Middle frontal gyrus (tissue), 1 donor: ENCODE measurements around the gene THAP12.
"Not testable (repeated sequence)": the region's sequence is repeated elsewhere in the genome, so short reads cannot be mapped to it uniquely, and the experiment has no call there.

Experiments used
- DNase-seq: peaks from one replicate; pipeline ENCODE4 v3.0.0-alpha.2; 2015; ENCODE audit warnings: low spot score; ENCODE audit errors: extremely low spot score

The THAP12 gene

DNA sequence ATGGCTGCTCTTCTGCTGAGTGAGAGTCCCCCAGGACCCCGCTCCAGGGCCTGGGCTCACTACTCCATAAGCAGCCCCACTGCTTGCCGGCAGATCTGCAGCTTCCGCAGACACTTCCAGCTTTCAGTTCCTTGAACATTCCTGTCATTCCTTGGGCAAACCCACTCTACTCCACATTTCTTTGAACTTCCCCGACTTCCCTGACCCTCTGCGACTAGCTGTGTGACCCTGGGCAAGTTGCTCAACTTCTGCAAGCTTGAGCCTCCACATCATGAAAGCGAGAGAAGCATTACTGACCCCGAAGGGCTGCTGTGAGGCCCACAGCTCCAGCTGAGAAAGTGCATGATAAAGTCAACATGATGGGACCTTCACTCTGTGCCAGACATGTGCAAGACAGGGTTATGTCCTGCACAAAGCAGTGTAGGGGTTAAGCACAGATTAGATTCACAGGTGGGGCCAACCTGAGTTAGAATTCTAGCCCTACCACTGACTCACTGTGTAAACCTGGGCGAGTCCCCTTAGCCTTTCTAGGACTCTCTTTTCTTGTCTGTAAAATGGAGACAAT, 51.8 kb downstream of the THAP12 start:
- DNase-seq: no peak

DNA sequence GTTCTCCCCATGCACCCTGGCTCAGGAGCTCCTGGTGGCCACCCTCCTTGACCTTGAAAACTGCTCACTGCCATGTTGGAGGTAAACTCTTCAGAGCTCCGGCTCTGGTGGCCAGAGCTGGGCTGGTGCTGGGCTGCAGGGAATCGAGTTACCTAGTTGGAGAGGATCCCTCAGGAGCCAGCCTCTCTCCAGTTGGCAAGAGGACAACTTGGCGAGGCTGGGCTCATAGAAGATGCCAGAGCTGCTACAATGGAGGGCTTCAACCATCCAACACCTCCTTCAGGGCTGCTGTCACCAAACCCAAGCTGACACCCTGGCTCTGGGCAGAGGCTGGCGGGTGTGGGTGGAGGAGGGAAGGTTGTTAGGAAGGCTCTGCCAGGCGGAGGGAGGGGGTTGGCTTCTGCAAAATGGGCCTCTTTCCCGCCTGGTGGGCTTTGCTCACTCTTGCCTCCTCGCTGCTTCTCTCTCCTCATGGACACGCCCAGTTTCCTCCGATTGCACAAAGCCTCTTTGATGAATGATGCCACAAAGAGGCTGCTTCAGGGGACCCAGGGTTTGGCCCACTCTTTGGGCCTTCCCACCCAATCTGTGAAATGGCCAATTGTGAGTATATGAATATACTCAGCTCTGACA, 53.1 kb downstream of the THAP12 start:
- no peak for DNase-seq

- no peak for DNase-seq
Measured at GRCh38 chr11:76327202-76327601, 53.7 kb downstream of the THAP12 start.

DNA sequence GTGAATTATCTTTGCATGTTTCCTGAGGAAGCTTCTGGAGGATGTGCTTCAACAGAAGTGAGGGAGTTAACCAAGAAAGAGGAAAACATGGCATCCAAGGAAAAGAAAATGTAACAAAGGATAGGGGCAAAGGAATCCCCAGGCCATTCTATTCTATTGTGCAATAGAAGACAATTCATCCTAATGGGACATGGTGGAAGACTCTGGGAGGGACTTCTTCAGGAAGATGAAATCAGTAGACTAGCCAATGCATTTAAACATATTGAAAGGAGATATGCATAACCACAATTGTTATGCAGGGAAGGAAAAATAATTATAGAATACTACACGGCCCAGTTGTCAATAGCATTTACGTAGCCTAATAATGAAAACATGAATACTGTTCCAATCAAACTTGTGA, 55.7 kb downstream of the THAP12 start:
- no peak for DNase-seq

DNA sequence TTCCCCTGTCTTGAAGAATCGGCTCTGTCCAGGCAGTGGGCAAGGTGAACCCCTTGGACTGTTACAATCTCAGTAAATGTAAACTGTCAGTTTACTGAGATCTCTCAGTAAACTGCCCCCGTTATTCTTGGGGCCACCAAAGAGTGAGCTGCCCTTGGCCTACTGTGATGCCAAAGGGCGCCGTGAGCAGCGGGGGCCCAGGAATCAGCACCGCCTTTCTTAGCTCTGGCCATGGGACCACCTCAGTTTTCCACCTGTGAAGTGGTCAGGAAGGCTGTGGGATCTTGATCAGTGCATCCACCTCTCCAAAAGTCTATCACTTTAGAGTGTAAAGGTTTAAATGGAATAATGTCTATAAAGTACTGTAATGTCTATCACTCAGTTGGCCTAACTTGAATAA, 57.1 kb downstream of the THAP12 start:
- DNase-seq: no peak

DNA sequence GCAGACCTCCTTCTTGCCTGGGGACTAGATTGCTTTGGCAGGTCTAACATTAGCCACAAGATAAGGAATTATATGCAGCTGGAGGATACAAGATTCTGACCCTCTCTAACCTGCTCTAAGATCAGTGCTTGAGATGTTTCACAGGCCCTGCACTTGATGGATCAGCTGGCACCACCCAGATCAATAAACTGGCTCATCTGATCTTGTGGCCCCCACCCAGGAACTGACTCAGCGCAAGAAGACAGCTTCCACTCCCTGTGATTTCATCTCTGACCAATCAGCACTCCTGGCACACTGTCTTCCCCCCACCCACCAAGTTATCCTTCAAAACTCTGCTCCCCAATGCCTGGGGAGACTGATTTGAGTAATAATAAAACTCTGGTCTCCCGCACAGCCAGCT, 57.6 kb downstream of the THAP12 start:
- DNase-seq: not testable (repeated sequence)

DNA sequence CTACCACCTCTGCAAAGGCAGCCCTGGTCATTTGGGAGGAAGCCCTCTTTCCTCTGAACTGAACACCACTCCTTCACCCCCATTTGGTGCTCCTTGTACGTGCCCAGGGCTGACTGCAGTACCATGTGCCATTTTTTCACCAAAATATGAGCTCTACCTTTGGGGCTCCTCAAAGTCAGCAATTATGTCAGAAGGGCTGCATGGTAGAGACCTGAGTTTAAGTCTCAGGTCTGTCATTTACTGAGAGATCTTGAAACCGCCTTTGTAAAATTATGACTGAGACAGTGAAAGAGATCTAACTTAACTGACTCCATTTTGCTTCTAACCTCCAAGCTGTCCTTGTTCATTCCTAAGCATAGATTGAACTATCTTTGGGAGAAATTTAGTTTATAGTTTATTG, 58.0 kb downstream of the THAP12 start:
- DNase-seq: no peak

- no peak for DNase-seq
Measured at GRCh38 chr11:76322540-76322939, 58.4 kb downstream of the THAP12 start.

DNA sequence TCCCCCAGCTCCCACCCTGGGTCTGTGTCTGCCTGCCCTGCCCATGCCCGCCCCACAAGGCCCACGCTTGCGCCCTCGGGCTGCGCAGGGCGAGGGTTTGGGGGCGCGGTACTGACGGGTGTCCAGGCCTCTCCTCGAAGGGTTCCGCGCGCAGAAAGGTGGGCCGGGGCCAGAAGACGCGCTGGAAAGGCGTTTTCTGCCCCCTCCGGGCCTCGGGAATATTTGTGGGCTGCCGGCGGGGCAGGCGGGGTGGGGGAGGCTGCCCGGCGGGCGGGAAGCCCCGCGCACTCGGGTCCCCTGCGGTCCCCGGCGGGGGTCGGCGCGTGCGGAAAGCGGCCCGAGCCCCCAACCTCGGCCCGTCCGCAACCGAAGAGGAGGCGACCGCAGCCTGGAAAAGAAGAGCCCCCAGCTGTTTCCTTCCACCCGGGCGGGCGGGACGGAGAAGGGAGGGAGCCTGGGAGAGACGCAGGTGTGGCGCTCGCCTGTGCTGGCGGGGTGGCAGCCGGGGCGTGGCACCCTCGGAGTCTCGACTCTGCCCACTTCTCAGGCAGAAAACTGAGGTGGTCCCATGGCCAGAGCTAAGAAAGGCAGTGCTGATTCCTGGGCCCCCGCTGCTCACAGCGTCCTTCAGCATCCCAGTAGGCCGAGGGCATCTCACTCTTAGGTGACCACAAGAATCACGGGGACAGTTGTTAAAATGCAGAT, 59.0 kb downstream of the THAP12 start:
- DNase-seq: no peak

GRCh38 chr11:76321340-76321739, 59.6 kb downstream of the THAP12 start:
- no peak for DNase-seq

GRCh38 chr11:76320929-76321328, 60.0 kb downstream of the THAP12 start:
- DNase-seq: no peak

GRCh38 chr11:76319798-76320197, 61.1 kb downstream of the THAP12 start:
- DNase-seq: not testable (repeated sequence)

- peak; percentile 38 for DNase-seq
Measured at GRCh38 chr11:76318744-76319384, 62.1 kb downstream of the THAP12 start.

GRCh38 chr11:76317296-76317695, 63.6 kb downstream of the THAP12 start:
- DNase-seq: no peak

- no peak for DNase-seq
Measured at GRCh38 chr11:76316726-76317125, 64.2 kb downstream of the THAP12 start.

DNA sequence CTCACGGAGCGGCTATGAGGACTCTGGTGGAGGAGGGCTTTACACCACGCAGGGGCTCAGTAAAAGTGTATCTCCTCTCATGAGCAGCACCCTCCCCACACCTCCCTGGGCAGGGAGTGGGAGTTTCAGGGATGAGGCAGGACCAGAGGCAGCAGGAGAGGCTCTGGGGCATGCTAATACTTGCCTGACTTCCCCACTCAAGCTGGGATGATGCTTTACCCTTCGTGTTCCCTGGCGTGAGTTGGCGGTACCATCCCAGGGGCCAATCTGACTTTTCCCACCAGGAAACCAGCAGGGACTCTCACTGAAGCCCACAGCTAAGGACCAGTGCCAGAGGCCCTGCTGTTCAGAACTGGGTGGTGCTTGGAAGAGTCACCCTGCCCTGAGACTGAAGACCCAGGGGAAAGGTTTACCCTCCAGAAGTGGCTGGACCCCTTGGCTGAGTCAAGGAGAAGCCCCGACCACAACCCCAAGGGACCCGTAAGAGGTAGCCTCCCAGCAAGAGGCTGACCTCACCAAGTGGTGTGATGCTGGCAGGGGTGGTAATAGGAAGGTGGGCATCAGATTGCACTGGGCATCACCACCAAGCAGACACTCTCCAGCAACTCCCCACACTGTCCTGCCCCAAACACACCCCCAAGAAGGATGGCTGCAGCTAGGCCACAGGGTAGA, 65.6 kb downstream of the THAP12 start:
- no peak for DNase-seq

GRCh38 chr11:76314741-76315090, 66.2 kb downstream of the THAP12 start:
- DNase-seq: no peak

- no peak for DNase-seq
Measured at GRCh38 chr11:76313913-76314740, 66.8 kb downstream of the THAP12 start.

DNA sequence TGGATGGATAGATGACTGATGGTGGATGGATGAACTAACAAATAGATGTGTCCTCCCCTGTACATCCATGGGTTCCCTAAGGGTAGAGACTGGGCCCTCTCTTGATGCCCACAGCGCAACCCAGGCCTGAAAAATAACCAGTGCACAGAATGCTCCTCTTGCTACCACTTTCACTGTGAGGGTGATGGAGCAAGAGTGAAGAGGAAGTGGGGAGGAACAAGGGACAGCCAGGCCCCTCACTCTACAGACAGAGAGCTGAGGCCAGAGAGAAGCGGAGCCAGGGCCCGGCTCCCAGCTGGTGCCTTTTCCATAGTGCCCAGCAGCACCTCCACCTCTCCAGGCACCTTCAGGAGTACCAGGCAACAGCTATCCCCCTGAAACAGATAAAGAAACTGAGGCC, 67.7 kb downstream of the THAP12 start:
- DNase-seq: no peak

DNA sequence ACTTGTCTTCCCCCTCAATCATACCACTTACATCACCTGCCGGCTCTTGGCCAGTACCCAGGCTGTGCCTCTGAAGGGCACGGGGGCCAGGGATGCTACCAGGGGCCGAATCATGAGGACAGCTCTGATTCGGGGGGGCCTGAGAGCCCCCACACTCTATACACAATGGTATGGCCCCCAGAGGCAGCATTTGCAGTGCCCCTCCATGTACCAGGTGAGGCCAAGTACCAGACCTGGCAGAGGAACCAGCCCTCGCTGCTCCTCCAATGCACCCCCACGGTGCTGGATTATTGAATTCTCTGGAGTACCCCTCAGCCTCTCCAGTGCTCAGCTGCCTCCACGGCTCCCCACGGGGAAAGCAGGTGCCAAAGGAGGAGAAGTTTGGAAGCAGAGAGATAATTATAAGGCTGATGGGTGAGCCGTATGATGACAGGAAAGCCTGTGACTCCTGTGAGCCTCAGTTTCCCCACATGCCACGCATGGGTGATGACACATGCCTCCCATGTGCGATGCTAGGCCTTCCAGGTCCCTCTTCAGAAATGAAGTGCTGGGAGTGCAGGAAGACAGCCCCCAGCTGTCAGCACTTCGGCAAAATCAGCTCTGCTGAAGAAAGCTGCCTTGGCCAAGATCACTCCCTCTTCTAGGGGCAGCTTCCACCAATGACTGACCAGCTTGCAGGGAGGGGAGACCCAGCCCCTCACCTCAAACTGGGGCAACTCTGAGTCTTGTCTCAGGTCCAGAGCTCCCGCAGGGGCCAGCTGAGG, 69.9 kb downstream of the THAP12 start:
- DNase-seq: no peak
